ENCODE data around the gene SNAP29.

DNA sequence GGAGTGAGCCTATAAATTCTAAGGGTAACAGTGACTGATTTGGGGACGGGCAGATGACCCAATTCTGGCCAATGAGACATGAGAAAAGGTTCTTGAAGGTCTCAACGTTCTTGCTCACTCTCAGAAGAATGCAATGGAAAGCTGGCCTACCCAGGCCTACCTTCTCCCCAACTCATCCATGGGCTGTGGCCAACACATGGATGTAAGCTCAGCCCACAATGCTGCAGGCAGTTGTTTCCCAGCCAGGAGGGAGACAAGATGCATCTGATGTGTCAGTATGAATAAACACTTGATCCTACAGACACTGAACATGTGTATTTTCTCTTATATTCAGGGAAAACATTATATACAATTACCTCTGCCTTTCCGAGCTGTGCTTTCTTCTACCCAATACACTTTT is 24.6 kb upstream of the SNAP29 start:
- TF ChIP-seq, protein P1, sequence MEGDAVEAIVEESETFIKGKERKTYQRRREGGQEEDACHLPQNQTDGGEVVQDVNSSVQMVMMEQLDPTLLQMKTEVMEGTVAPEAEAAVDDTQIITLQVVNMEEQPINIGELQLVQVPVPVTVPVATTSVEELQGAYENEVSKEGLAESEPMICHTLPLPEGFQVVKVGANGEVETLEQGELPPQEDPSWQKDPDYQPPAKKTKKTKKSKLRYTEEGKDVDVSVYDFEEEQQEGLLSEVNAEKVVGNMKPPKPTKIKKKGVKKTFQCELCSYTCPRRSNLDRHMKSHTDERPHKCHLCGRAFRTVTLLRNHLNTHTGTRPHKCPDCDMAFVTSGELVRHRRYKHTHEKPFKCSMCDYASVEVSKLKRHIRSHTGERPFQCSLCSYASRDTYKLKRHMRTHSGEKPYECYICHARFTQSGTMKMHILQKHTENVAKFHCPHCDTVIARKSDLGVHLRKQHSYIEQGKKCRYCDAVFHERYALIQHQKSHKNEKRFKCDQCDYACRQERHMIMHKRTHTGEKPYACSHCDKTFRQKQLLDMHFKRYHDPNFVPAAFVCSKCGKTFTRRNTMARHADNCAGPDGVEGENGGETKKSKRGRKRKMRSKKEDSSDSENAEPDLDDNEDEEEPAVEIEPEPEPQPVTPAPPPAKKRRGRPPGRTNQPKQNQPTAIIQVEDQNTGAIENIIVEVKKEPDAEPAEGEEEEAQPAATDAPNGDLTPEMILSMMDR (IDR thresholded peaks at IDR 0.05): no peak
- TF ChIP-seq ZFX (IDR thresholded peaks at IDR 0.05; ENCODE audit: borderline replicate concordance): no peak
